K562 (cell line): ENCODE data around the gene MILR1. TPM values are rescaled to one million over a fixed set of nuclear protein-coding genes. Genes with fewer than 3 reads are reported as not detected.
A peak's percentile ranks its signal among the peaks of the same experiment; 100 is the strongest.

Source experiments
- AFF4 ChIP-seq: sonication (generic); formaldehyde crosslinking; IDR thresholded peaks from 2 replicates; pipeline ENCODE4 v1.8.0; 2023; ENCODE audit warnings: mild to moderate bottlenecking, missing genetic modification reagents
- CEBPB ChIP-seq: fragments of 450-650 bp; IDR thresholded peaks from 2 replicates; pipeline ENCODE4 v1.6.1; 2016; ENCODE audit warnings: missing genetic modification characterization, missing compliant biosample characterization
- CHD2 ChIP-seq: IDR thresholded peaks from 2 replicates; pipeline ENCODE4 v1.6.1; 2011; ENCODE audit warnings: low read depth, low read length
- MTA1 ChIP-seq: fragments of 450-650 bp; IDR thresholded peaks from 2 replicates; pipeline ENCODE4 v1.6.1; 2017; ENCODE audit warnings: borderline replicate concordance
- MTA3 ChIP-seq: fragments of 450-650 bp; formaldehyde crosslinking; IDR thresholded peaks from 2 replicates; pipeline ENCODE4 v1.6.1; 2017; ENCODE audit warnings: mild to moderate bottlenecking, borderline replicate concordance
- NR1H2 ChIP-seq: sonication (generic); formaldehyde crosslinking; IDR thresholded peaks from 2 replicates; pipeline ENCODE4 v1.4.0; 2020; ENCODE audit warnings: mild to moderate bottlenecking, missing genetic modification reagents
- PCBP2 ChIP-seq: fragments of 200-400 bp; formaldehyde crosslinking; IDR thresholded peaks from 2 replicates; pipeline ENCODE4 v1.6.1; 2018; ENCODE audit warnings: low read length, low read depth, mild to moderate bottlenecking, moderate library complexity; ENCODE audit not compliant: poor library complexity, severe bottlenecking
- PML ChIP-seq: IDR thresholded peaks from 2 replicates; pipeline ENCODE4 v1.6.1; 2012; ENCODE audit warnings: low read length, inconsistent platforms
- TFAM ChIP-seq: fragments of 250-450 bp; sonication (Bioruptor Pico); conservative IDR thresholded peaks from 2 replicates; pipeline ENCODE4 v1.5.0; 2021; ENCODE audit warnings: mild to moderate bottlenecking, moderate library complexity
- ZNF431 ChIP-seq: sonication (generic); formaldehyde crosslinking; IDR thresholded peaks from 2 replicates; pipeline ENCODE4 v1.8.0; 2022; ENCODE audit warnings: mild to moderate bottlenecking, missing genetic modification reagents
- polyA plus RNA-seq, 8 experiments: library from polyadenylated mRNA; depleted of rRNA in 4 of 8; stranded (reverse) in 5 of 8; unstranded in 3 of 8; fragments of >200 nt; fragmentation: Nextera tagmentation in 2 of 8; fragmentation: Illumina TruSeq in 1 of 8; extraction: Ambion mirVana in 2 of 8; extraction: Trizol in 1 of 8; gene quantifications; 2 replicates each; pipeline versions ENCODE4 v1.2.1 to v1.2.3, GENCODE V29; 2011 to 2014; ENCODE audit warnings: inconsistent platforms in 1 of 8, missing spikeins in 1 of 8
- total RNA-seq, 7 experiments: library from RNA; depleted of rRNA in 6 of 7; stranded (reverse); fragments of >200 nt in 6 of 7; fragmentation: Illumina TruSeq in 2 of 7; extraction: Trizol in 2 of 7; gene quantifications; 2 replicates each; pipeline versions ENCODE4 v1.2.1 to v1.2.3, GENCODE V29; 2011 to 2021; ENCODE audit warnings: low replicate concordance in 1 of 7
- TF ChIP-seq, protein P1 (sequence below): fragments of 200-800 bp; sonication (Bioruptor generic); IDR thresholded peaks from 2 replicates; pipeline ENCODE4 v1.6.1; 2017; ENCODE audit warnings: missing genetic modification characterization, missing compliant biosample characterization

MILR1 gene
- total and polyA plus RNA-seq, 9 of the 15 experiments (the other 6 are each of a cell fraction or from before 2014, with no cell fraction given), result 3.8 to 14.1 (median 7.1) TPM

DNA sequence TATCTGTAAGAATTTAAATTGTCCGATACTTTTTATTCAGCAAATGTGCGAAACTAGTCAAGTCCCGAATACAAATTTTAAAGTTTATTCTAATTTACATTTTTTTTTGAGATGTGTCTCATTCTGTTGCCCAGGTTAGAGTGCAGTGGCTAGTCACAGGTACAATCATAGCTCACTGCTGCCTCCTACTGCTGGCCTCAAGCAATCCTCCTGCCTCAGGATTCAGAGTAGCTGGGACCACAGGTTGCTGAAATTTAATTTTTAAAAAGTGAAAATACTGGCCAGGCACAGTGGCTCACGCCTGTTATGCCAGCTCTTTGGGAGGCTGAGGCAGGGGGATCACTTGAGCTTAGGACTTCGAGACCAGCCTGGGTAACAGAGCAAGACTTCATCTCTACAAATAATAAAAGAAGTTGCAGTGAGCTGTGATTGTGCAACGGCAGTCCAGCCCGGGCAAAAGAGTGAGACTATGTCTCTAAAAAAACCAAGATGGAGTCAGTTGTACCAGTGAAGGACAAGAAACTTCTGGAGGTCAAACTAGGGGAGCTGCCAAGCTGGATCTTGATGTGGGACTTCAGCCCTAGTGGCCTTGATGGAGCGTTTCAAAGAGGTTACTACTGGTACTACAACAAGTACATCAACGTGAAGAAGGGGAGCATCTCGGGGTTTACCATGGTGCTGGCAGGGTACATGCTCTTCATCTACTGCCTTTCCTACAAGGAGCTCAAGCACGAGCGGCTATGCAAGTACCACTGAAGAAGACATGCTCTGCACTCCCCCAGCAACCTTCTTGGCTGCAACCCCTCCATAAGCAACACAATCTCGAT, 42.3 kb downstream of the MILR1 start (continued):
- no peak for TF ChIP-seq AFF4 (CRISPR knock-in tag)
- TF ChIP-seq MTA1, result no peak
- no peak for TF ChIP-seq PCBP2
- no peak for TF ChIP-seq CHD2
- no peak for TF ChIP-seq PML
- no peak for TF ChIP-seq NR1H2 (CRISPR knock-in tag)
- TF ChIP-seq, protein P1, sequence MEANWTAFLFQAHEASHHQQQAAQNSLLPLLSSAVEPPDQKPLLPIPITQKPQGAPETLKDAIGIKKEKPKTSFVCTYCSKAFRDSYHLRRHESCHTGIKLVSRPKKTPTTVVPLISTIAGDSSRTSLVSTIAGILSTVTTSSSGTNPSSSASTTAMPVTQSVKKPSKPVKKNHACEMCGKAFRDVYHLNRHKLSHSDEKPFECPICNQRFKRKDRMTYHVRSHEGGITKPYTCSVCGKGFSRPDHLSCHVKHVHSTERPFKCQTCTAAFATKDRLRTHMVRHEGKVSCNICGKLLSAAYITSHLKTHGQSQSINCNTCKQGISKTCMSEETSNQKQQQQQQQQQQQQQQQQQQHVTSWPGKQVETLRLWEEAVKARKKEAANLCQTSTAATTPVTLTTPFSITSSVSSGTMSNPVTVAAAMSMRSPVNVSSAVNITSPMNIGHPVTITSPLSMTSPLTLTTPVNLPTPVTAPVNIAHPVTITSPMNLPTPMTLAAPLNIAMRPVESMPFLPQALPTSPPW, result no peak
- peak; percentile 55 for TF ChIP-seq CEBPB (tag)
- no peak for TF ChIP-seq TFAM
- TF ChIP-seq ZNF431 (CRISPR knock-in tag), result peak; percentile 90
- TF ChIP-seq MTA3, result no peak
